Measurements from ENCODE around the gene SLC48A1.

DNA sequence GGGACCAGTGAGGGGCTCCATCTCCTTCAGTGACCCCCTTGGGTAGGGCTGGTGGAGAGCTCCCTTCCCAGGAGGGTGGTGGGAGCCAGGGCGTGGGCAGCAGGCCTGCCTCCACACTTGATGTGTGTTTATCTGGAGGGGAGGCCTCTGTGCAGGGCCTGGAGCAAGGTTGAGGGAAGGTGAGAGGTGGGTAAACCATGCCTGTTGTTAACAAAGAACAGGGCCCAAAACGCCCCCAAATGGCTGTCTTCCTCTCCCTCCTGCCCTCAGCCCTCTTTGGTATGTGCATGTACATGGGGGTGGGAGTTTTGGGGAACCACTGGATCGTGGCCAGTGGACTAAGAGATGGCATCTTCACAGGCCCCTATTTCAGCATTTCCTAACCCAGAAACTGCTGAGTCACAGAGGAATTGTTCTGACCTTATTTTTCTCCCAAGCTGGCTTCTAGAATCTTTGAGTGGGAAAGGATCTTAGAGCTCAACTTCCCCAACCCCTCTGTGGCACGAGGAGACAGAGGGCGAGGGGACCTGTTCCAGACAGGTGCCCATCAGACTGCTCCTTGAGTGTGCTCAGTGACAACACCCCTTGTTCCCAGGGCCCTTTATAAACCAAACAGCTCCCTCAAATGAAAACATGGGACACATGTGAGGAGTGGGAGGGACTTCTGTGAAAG, 3.6 kb downstream of the SLC48A1 start:
- TF ChIP-seq, protein P1, sequence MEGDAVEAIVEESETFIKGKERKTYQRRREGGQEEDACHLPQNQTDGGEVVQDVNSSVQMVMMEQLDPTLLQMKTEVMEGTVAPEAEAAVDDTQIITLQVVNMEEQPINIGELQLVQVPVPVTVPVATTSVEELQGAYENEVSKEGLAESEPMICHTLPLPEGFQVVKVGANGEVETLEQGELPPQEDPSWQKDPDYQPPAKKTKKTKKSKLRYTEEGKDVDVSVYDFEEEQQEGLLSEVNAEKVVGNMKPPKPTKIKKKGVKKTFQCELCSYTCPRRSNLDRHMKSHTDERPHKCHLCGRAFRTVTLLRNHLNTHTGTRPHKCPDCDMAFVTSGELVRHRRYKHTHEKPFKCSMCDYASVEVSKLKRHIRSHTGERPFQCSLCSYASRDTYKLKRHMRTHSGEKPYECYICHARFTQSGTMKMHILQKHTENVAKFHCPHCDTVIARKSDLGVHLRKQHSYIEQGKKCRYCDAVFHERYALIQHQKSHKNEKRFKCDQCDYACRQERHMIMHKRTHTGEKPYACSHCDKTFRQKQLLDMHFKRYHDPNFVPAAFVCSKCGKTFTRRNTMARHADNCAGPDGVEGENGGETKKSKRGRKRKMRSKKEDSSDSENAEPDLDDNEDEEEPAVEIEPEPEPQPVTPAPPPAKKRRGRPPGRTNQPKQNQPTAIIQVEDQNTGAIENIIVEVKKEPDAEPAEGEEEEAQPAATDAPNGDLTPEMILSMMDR (IDR thresholded peaks at IDR 0.05): no peak
- TF ChIP-seq POLR2A (IDR thresholded peaks at IDR 0.05): no peak

All from heart left ventricle (tissue), 13 donors.